ENCODE data around the gene MAD1L1.

The MAD1L1 gene

DNA sequence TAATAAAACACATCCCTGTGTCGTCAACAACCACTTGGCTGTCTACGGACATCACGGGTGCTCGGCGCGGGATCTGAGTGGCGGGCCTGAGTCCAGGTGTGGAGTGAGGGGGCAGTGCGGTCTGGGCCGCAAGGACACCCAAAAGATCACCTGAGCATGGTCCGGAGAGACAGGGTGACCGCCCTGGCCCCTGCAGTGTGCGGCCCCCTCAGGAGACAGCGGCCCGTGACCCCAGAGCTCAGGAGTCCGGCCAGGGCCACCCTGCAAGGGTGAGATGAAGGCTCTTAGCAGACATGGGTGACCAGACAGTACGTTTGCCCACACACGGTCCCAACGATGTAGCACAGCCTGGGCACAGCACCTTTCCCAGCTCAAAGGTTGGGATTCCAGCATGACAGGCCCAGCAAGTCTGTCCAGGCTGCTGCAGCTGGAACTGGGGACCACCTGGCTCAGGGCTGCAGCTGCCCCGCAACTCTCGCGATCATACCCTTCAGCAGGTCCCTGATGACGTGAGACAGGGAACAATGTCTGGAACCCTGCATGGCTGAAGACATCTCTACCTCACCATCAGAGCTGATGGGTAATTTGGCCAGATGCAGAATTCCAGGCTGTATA, 324.9 kb downstream of the MAD1L1 start:
- no peak overlapping the region for H3K4me3 ChIP-seq (ENCODE audit: low read length)
- H4K20me1 ChIP-seq (ENCODE audit: control insufficient read depth, insufficient read depth, low read depth, low read length): 0 out of 2 replicates have a peak, but pooled peaks cover 3% of the 10 kb centered on the region
- H3K4me2 ChIP-seq (ENCODE audit: low read length): no peak overlapping the region
- no peak overlapping the region for H3K27ac ChIP-seq (ENCODE audit: low read depth, low read length)
- no peaks in the 10 kb centered on the region for H3F3A ChIP-seq (ENCODE audit: control insufficient read depth, insufficient read depth)
- H3K79me2 ChIP-seq (ENCODE audit: control insufficient read depth, low read length): no peaks in the 10 kb centered on the region
- no peaks in the 10 kb centered on the region for H3K27me3 ChIP-seq (ENCODE audit: control insufficient read depth, low read length)
- H3K9me3 ChIP-seq (ENCODE audit: control insufficient read depth, insufficient read depth, low read length): no peaks in the 10 kb centered on the region
- no peaks in the 10 kb centered on the region for H3K4me1 ChIP-seq (ENCODE audit: control insufficient read depth, low read length)
- TF ChIP-seq, protein P1, sequence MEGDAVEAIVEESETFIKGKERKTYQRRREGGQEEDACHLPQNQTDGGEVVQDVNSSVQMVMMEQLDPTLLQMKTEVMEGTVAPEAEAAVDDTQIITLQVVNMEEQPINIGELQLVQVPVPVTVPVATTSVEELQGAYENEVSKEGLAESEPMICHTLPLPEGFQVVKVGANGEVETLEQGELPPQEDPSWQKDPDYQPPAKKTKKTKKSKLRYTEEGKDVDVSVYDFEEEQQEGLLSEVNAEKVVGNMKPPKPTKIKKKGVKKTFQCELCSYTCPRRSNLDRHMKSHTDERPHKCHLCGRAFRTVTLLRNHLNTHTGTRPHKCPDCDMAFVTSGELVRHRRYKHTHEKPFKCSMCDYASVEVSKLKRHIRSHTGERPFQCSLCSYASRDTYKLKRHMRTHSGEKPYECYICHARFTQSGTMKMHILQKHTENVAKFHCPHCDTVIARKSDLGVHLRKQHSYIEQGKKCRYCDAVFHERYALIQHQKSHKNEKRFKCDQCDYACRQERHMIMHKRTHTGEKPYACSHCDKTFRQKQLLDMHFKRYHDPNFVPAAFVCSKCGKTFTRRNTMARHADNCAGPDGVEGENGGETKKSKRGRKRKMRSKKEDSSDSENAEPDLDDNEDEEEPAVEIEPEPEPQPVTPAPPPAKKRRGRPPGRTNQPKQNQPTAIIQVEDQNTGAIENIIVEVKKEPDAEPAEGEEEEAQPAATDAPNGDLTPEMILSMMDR (IDR thresholded peaks at IDR 0.05; ENCODE audit: low read depth, low read length, poor library complexity, severe bottlenecking): no peak
- TF ChIP-seq EZH2phosphoT487 (IDR thresholded peaks at IDR 0.05; ENCODE audit: borderline replicate concordance, low read length): no peak
- no peaks in the 10 kb centered on the region for H3K36me3 ChIP-seq (ENCODE audit: control insufficient read depth, low read length)
- no peaks in the 10 kb centered on the region for H3K9me2 ChIP-seq (replicated peaks; ENCODE audit: control insufficient read depth, low read length)

DNA sequence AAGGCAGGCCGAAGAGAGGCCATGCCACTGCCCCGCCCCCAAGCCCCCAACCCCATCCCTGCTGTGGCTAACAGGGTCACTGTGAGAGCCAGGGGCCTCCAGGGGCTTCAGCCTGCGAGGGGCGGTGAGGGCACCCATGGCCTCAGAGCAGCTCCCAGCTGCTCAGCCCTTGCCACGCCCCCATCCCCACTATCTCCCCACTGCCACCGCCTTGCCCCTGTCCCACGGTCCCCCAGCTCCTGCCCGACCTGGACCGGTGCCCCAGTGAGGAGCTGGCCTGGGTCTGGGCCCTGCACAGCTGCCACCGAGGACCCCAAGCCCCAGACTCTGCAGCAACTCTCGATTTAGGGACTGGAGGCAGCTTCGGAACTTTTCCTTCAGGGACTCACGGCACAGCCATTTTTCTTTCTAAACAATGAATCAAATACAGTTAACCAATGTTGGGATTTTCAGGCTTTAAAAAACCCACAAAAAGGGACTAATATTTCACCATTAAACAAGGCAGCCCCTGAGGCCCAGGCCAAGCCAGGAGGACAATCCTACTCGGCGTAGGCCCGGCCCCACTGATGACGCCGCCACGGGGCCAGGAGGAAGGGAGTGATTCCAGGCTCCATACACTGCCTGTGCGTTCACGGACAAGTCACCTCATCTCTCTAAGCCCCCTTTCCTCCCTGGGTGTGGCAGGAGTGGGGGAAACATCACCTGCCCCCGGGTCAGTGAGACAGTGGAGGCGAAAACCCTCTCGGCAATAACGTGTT, 325.6 kb downstream of the MAD1L1 start:
- Histone ChIP-seq H3K4me1 (ENCODE audit: control insufficient read depth, low read length) (no peaks in the 10 kb centered on the region), H3K79me2 (ENCODE audit: control insufficient read depth, low read length) (no peaks in the 10 kb centered on the region), H3F3A (ENCODE audit: control insufficient read depth, insufficient read depth) (no peaks in the 10 kb centered on the region), H4K20me1 (ENCODE audit: control insufficient read depth, insufficient read depth, low read depth, low read length) (0 out of 2 replicates have a peak, but pooled peaks cover 3% of the 10 kb centered on the region), H3K9me2 (replicated peaks; ENCODE audit: control insufficient read depth, low read length) (no peaks in the 10 kb centered on the region), H3K9me3 (ENCODE audit: control insufficient read depth, insufficient read depth, low read length) (no peaks in the 10 kb centered on the region), H3K27ac (ENCODE audit: low read depth, low read length) (no peak overlapping the region), H3K36me3 (ENCODE audit: control insufficient read depth, low read length) (no peaks in the 10 kb centered on the region), H3K27me3 (ENCODE audit: control insufficient read depth, low read length) (no peaks in the 10 kb centered on the region), H3K4me3 (ENCODE audit: low read length) (no peak overlapping the region), H3K4me2 (ENCODE audit: low read length) (no peak overlapping the region)
- no peak for TF ChIP-seq EZH2phosphoT487 (IDR thresholded peaks at IDR 0.05; ENCODE audit: borderline replicate concordance, low read length)
- TF ChIP-seq, protein P1 (IDR thresholded peaks at IDR 0.05; ENCODE audit: low read depth, low read length, poor library complexity, severe bottlenecking): no peak

DNA sequence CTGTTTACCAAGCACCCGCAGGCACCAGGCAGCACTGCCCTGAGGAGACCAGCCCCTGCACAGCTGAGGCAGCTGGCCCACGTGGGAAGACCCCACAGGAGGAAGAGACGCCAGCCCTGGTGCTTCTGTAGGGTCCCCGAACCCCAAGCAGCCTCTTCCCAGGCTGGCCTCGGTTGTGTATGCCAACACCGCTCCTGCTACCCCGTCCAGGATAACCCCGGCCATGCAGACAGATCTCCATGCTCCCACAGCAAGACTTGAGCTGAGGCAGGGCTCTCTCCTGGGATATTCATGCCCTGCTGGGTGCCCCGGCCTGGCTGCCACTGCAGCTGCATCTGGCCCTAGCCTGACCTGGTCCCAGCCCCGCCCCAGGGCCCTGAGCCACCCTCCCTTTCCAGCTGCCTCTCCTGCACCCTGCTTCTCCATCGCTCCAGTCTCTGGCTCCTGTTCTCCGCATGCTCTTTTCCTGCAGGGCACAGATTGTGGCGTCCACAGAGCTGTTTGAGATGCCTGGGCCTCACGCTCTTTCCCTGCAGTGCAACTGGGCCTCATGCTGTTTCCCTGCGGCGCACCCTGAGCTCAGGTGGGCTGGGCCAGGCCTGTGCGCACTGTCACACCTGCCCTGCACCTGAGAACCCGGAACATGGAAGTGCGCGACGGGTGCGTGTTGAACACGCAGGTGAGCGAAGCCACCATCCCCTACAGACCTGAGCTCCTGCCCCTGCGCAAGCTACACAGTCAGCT, 326.5 kb downstream of the MAD1L1 start:
- TF ChIP-seq EZH2phosphoT487 (IDR thresholded peaks at IDR 0.05; ENCODE audit: borderline replicate concordance, low read length): no peak
- TF ChIP-seq, protein P1 (IDR thresholded peaks at IDR 0.05; ENCODE audit: low read depth, low read length, poor library complexity, severe bottlenecking): no peak
- no peak overlapping the region for H3K4me3 ChIP-seq (ENCODE audit: low read length)
- H3K4me2 ChIP-seq (ENCODE audit: low read length): no peak overlapping the region
- H3K27ac ChIP-seq (ENCODE audit: low read depth, low read length): no peak overlapping the region
- no peaks in the 10 kb centered on the region for H3K9me2 ChIP-seq (replicated peaks; ENCODE audit: control insufficient read depth, low read length)
- H3K9me3 ChIP-seq (ENCODE audit: control insufficient read depth, insufficient read depth, low read length): no peaks in the 10 kb centered on the region
- H4K20me1 ChIP-seq (ENCODE audit: control insufficient read depth, insufficient read depth, low read depth, low read length): 0 out of 2 replicates have a peak, but pooled peaks cover 3% of the 10 kb centered on the region
- no peaks in the 10 kb centered on the region for H3K4me1 ChIP-seq (ENCODE audit: control insufficient read depth, low read length)
- H3K36me3 ChIP-seq (ENCODE audit: control insufficient read depth, low read length): no peaks in the 10 kb centered on the region
- H3K27me3 ChIP-seq (ENCODE audit: control insufficient read depth, low read length): no peaks in the 10 kb centered on the region
- no peaks in the 10 kb centered on the region for H3K79me2 ChIP-seq (ENCODE audit: control insufficient read depth, low read length)
- no peaks in the 10 kb centered on the region for H3F3A ChIP-seq (ENCODE audit: control insufficient read depth, insufficient read depth)
